Neutrophil (primary cell): ENCODE data around the gene SMIM32.

Experiments used
- H3K27ac ChIP-seq: fragments of 200-600 bp; sonication (generic); 2 replicates; pipeline ENCODE4 v1.5.1; 2016; ENCODE audit warnings: mild to moderate bottlenecking, moderate library complexity
- H3K27me3 ChIP-seq: fragments of 200-600 bp; sonication (generic); 2 replicates; pipeline ENCODE4 v1.6.0; 2016; ENCODE audit warnings: mild to moderate bottlenecking
- H3K36me3 ChIP-seq: fragments of 200-600 bp; sonication (generic); 2 replicates; pipeline ENCODE4 v1.5.1; 2017
- H3K4me1 ChIP-seq, 2 experiments: fragments of 200-600 bp in 1 of 2; sonication (generic) in 1 of 2; 1 replicate in 1 of 2; 2 replicates in 1 of 2; pipeline versions ENCODE4 v1.5.1 to v1.6.1; 2013 to 2016; ENCODE audit warnings: low read depth in 1 of 2, low read length in 1 of 2, mild to moderate bottlenecking in 1 of 2, moderate library complexity in 1 of 2; ENCODE audit not compliant: control insufficient read depth in 1 of 2, insufficient read depth in 1 of 2
- H3K4me3 ChIP-seq, 2 experiments: fragments of 200-600 bp in 1 of 2; sonication (generic) in 1 of 2; 1 replicate in 1 of 2; 2 replicates in 1 of 2; pipeline ENCODE4 v1.5.1; 2013 to 2016; ENCODE audit warnings: low read depth in 1 of 2, low read length in 1 of 2, mild to moderate bottlenecking in 1 of 2, moderate library complexity in 1 of 2
- H3K9me3 ChIP-seq: fragments of 200-600 bp; sonication (generic); 2 replicates; pipeline ENCODE4 v1.5.1; 2016
- CTCF ChIP-seq: fragments of 200-600 bp; sonication (generic); IDR thresholded peaks from 2 replicates; pipeline ENCODE4 v1.5.1; 2016; ENCODE audit warnings: antibody characterized with exemption

SMIM32 gene

GRCh38 chr5:136222580-136223235, 29.7 kb upstream of the SMIM32 start:
- no peak overlapping the region for H3K27ac ChIP-seq

GRCh38 chr5:136221340-136221739, 28.4 kb upstream of the SMIM32 start:
- Histone ChIP-seq H3K9me3 (no peaks in the 10 kb centered on the region), H3K4me3 (no peak overlapping the region), H3K36me3 (no peaks in the 10 kb centered on the region), H3K4me1 (no peaks in the 10 kb centered on the region), H3K27me3 (peaks cover 18% of the 10 kb centered on the region), H3K27ac (no peak overlapping the region)
- no peak for TF ChIP-seq CTCF

More at GRCh38 chr5:136222580-136223235, 29.7 kb upstream of the SMIM32 start:
- Histone ChIP-seq H3K4me3 (no peak overlapping the region), H3K9me3 (no peaks in the 10 kb centered on the region), H3K36me3 (no peaks in the 10 kb centered on the region), H3K27me3 (peaks cover 32% of the 10 kb centered on the region), H3K4me1 (no peaks in the 10 kb centered on the region)
- TF ChIP-seq CTCF = no peak

- peaks cover 17% of the 10 kb centered on the region for H3K27me3 ChIP-seq
- TF ChIP-seq CTCF = no peak
Observed at GRCh38 chr5:136216230-136216629, 23.3 kb upstream of the SMIM32 start.

GRCh38 chr5:136215812-136216211, 22.9 kb upstream of the SMIM32 start:
- Histone ChIP-seq H3K27ac (no peak overlapping the region), H3K4me1 (no peaks in the 10 kb centered on the region), H3K27me3 (peaks cover 21% of the 10 kb centered on the region), H3K4me3 (no peak overlapping the region), H3K36me3 (no peaks in the 10 kb centered on the region), H3K9me3 (no peaks in the 10 kb centered on the region)
- TF ChIP-seq CTCF = no peak

More at GRCh38 chr5:136216230-136216629, 23.3 kb upstream of the SMIM32 start:
- Histone ChIP-seq H3K36me3 (no peaks in the 10 kb centered on the region), H3K9me3 (no peaks in the 10 kb centered on the region), H3K4me1 (no peaks in the 10 kb centered on the region), H3K27ac (no peak overlapping the region), H3K4me3 (no peak overlapping the region)

- H3K9me3 ChIP-seq = no peaks in the 10 kb centered on the region
- H3K36me3 ChIP-seq = no peaks in the 10 kb centered on the region
- peaks cover 36% of the 10 kb centered on the region for H3K27me3 ChIP-seq
- no peak overlapping the region for H3K27ac ChIP-seq
- no peak for TF ChIP-seq CTCF
- H3K4me1 ChIP-seq = no peaks in the 10 kb centered on the region
- H3K4me3 ChIP-seq = no peak overlapping the region
Observed at GRCh38 chr5:136213919-136214493, 21.0 kb upstream of the SMIM32 start.
